K562 (cell line): ENCODE measurements around the gene SBK3. TPM values are rescaled to one million over a fixed set of nuclear protein-coding genes. Genes with fewer than 3 reads are reported as not detected.

ENCODE experiments used
- ATAC-seq: fragments of 200-7000 bp; cut with Tn5 transposase; 3 replicates; pipeline ENCODE4 v1.9.1; 2020; ENCODE audit warnings: moderate library complexity
- BruUV-seq: library from RNA; stranded (reverse); fragments of 400-500 nt; replicated peaks from 2 replicates; lab custom pipeline; 2021; lab: Mats Ljungman, UMichigan
- CTCF ChIA-PET: fragments of 300-600 bp; formaldehyde crosslinking; extraction: SDS; loops from one replicate; lab custom pipeline; 2021; ENCODE audit warnings: low intra/inter-chr PET ratio; lab: Yijun Ruan, JAX
- POLR2A ChIA-PET: fragments of 300-600, 350-650 bp; sonication (Branson Sonifier 250); formaldehyde crosslinking; extraction: SDS; loops from one replicate; lab custom pipeline; 2021; ENCODE audit warnings: antibody characterized with exemption, inconsistent platforms; lab: Yijun Ruan, JAX
- DNase-seq, 4 experiments: peaks; one replicate each; pipeline versions ENCODE4 v3.0.0 to v3.0.0-alpha.2; 2011 to 2018; ENCODE audit warnings: low spot score in 3 of 4, mixed read lengths in 3 of 4; ENCODE audit errors: extremely low read depth in 1 of 4
- FAIRE-seq: peaks from 2 replicates; lab custom pipeline; 2011; peaks lifted over from hg19 to GRCh38; lab: Jason Lieb, UNC
- H2AFZ ChIP-seq: 2 replicates; pipeline ENCODE4 v1.6.0; 2011; ENCODE audit warnings: low read depth, low read length, control low read depth, inconsistent platforms
- H3K27ac ChIP-seq: fragments of 200-600 bp; 3 replicates; pipeline ENCODE4 v1.8.0; 2011; ENCODE audit warnings: low read depth, mild to moderate bottlenecking, control low read depth, inconsistent platforms, low read length, moderate library complexity, mixed read lengths; ENCODE audit errors: extremely low read depth
- H3K27me3 ChIP-seq, 2 experiments: fragments of 300-600 bp in 1 of 2; 2 replicates in 1 of 2; 3 replicates in 1 of 2; pipeline versions ENCODE4 v1.6.0 to v1.8.0; 2011; ENCODE audit warnings: inconsistent platforms in 2 of 2, low read length in 2 of 2, mild to moderate bottlenecking in 1 of 2, mixed read lengths in 1 of 2, moderate library complexity in 1 of 2; ENCODE audit not compliant: control insufficient read depth in 2 of 2, insufficient read depth in 2 of 2
- H3K36me3 ChIP-seq: fragments of 300-600 bp; 3 replicates; pipeline ENCODE4 v1.8.0; 2011; ENCODE audit warnings: mild to moderate bottlenecking, low read length, inconsistent platforms; ENCODE audit not compliant: control insufficient read depth, insufficient read depth
- H3K4me1 ChIP-seq, 2 experiments: fragments of 200-600 bp in 1 of 2; replicated peaks in 1 of 2; 2 replicates in 1 of 2; 3 replicates in 1 of 2; pipeline versions ENCODE4 v1.5.1 to v1.8.0; 2011; ENCODE audit warnings: inconsistent platforms in 2 of 2, low read length in 2 of 2, mild to moderate bottlenecking in 1 of 2, mixed read lengths in 1 of 2, moderate library complexity in 1 of 2; ENCODE audit not compliant: control insufficient read depth in 2 of 2, insufficient read depth in 2 of 2
- H3K4me2 ChIP-seq: 2 replicates; pipeline ENCODE4 v1.6.1; 2011; ENCODE audit warnings: low read length, control low read depth, inconsistent platforms, mixed read lengths; ENCODE audit not compliant: insufficient read depth
- H3K4me3 ChIP-seq: fragments of 200-600 bp; sonication (generic), shearing (Covaris generic); 2 replicates; pipeline ENCODE4 v1.5.1; 2016; ENCODE audit warnings: control low read depth, inconsistent platforms
- H3K79me2 ChIP-seq: fragments of 200-600 bp; 3 replicates; pipeline ENCODE4 v1.8.0; 2011; ENCODE audit warnings: low read length, inconsistent platforms; ENCODE audit not compliant: control insufficient read depth, insufficient read depth
- H3K9ac ChIP-seq, 2 experiments: 2 replicates each; pipeline versions ENCODE4 v1.6.0 to v1.6.1; 2011; ENCODE audit warnings: low read depth in 2 of 2, low read length in 2 of 2, control low read depth in 1 of 2, inconsistent platforms in 1 of 2, mild to moderate bottlenecking in 1 of 2, mixed read lengths in 1 of 2; ENCODE audit not compliant: insufficient read depth in 1 of 2
- H3K9me1 ChIP-seq: one replicate; pipeline ENCODE4 v1.6.0; 2011; ENCODE audit warnings: inconsistent platforms, mild to moderate bottlenecking, low read length, moderate library complexity; ENCODE audit not compliant: control insufficient read depth, insufficient read depth
- H3K9me3 ChIP-seq: replicated peaks from 2 replicates; pipeline ENCODE4 v1.5.1; 2011; ENCODE audit warnings: low read depth, low read length, inconsistent platforms; ENCODE audit not compliant: control insufficient read depth, insufficient read depth
- H4K20me1 ChIP-seq: replicated peaks from 2 replicates; pipeline ENCODE4 v1.6.1; 2011; ENCODE audit warnings: low read length, inconsistent platforms, mixed read lengths; ENCODE audit not compliant: control insufficient read depth, insufficient read depth
- ARHGAP35 ChIP-seq: fragments of 450-650 bp; IDR thresholded peaks from 2 replicates; pipeline ENCODE4 v1.6.1; 2018; ENCODE audit not compliant: partially characterized antibody
- BCOR ChIP-seq: fragments of 450-650 bp; IDR thresholded peaks from 2 replicates; pipeline ENCODE4 v1.6.1; 2016
- DPF2 ChIP-seq: fragments of 450-650 bp; IDR thresholded peaks from 2 replicates; pipeline ENCODE4 v1.6.1; 2016
- ELF4 ChIP-seq: fragments of 450-650 bp; formaldehyde crosslinking; IDR thresholded peaks from 2 replicates; pipeline ENCODE4 v1.4.0; 2022; ENCODE audit warnings: missing genetic modification characterization
- ETV5 ChIP-seq: sonication (generic); formaldehyde crosslinking; IDR thresholded peaks from 2 replicates; pipeline ENCODE4 v1.4.0; 2020; ENCODE audit warnings: low read depth, mild to moderate bottlenecking, missing genetic modification reagents
- RBM25 ChIP-seq: fragments of 200-400 bp; formaldehyde crosslinking; IDR thresholded peaks from 2 replicates; pipeline ENCODE4 v1.6.1; 2018; ENCODE audit warnings: low read length, low read depth, moderate library complexity; ENCODE audit not compliant: severe bottlenecking
- ZBTB40 ChIP-seq, 2 experiments: fragments of 450-650 bp in 1 of 2; sonication (generic) in 1 of 2; formaldehyde crosslinking in 1 of 2; IDR thresholded peaks; 2 replicates each; pipeline versions ENCODE4 v1.7.1 to v1.9.0; 2016 to 2022; ENCODE audit warnings: inconsistent platforms in 1 of 2, mild to moderate bottlenecking in 1 of 2, missing genetic modification reagents in 1 of 2
- ZNF217 ChIP-seq: sonication (generic); formaldehyde crosslinking; IDR thresholded peaks from 2 replicates; pipeline ENCODE4 v1.8.0; 2022; ENCODE audit warnings: mild to moderate bottlenecking, missing genetic modification reagents
- ZNF280A ChIP-seq: fragments of 450-650 bp; IDR thresholded peaks from 2 replicates; pipeline ENCODE4 v1.6.1; 2018; ENCODE audit warnings: mild to moderate bottlenecking, low read depth; ENCODE audit not compliant: partially characterized antibody
- ZNF445 ChIP-seq: fragments of 250-450 bp; sonication (Bioruptor Pico); IDR thresholded peaks from 2 replicates; pipeline ENCODE4 v1.4.0; 2020; ENCODE audit warnings: low read depth, mild to moderate bottlenecking, moderate library complexity
- WGBS: fragments of 100-300 bp; shearing (Covaris generic); methylation state at CpG from one replicate; pipeline ENCODE4 v1.1.6; 2016; ENCODE audit warnings: low coverage, mixed read lengths; ENCODE audit not compliant: insufficient coverage; ENCODE audit errors: missing lambda C conversion rate; 5-methylcytosine and 5-hydroxymethylcytosine counted together
- in situ Hi-C: fragments of 300-500 bp; cut with MboI; formaldehyde crosslinking; loops from 4 replicates; pipeline ENCODE4 v1.15.0; 2018; ENCODE audit warnings: inconsistent platforms, mixed read lengths
- intact Hi-C: fragments of 100-400 bp; cut with micrococcal nuclease; formaldehyde crosslinking; loops from 2 replicates; pipeline ENCODE4 v1.14.2; 2022
- polyA plus RNA-seq, 8 experiments: library from polyadenylated mRNA; depleted of rRNA in 4 of 8; stranded (reverse) in 5 of 8; unstranded in 3 of 8; fragments of >200 nt; fragmentation: Nextera tagmentation in 2 of 8; fragmentation: Illumina TruSeq in 1 of 8; extraction: Ambion mirVana in 2 of 8; extraction: Trizol in 1 of 8; gene quantifications; 2 replicates each; pipeline versions ENCODE4 v1.2.1 to v1.2.3, GENCODE V29; 2011 to 2014; ENCODE audit warnings: inconsistent platforms in 1 of 8, missing spikeins in 1 of 8
- total RNA-seq, 7 experiments: library from RNA; depleted of rRNA in 6 of 7; stranded (reverse); fragments of >200 nt in 6 of 7; fragmentation: Illumina TruSeq in 2 of 7; extraction: Trizol in 2 of 7; gene quantifications; 2 replicates each; pipeline versions ENCODE4 v1.2.1 to v1.2.3, GENCODE V29; 2011 to 2021; ENCODE audit warnings: low replicate concordance in 1 of 7

Gene SBK3
- total and polyA plus RNA-seq, 9 of the 15 experiments (the other 6 are each of a cell fraction or from before 2014, with no cell fraction given), result 0.11 to 0.43 (median 0.13) TPM; not detected in 6

GRCh38 chr19:55579766-55580621, 34.7 kb upstream of the SBK3 start:
- peak; percentile 61 for FAIRE-seq
- WGBS, result 15% methylated on average over 13 of the region's 20 CpGs
- TF ChIP-seq ELF4 (0 out of 2 replicates have a peak, but pooled peaks have one; percentile 11), BCOR (peak; percentile 16; the same call in 1 of the 2 replicates), ZNF445 (CRISPR knock-in tag) (no peak), DPF2 (peak; percentile 28; the same call in 1 of the 2 replicates), ZBTB40 (IDR thresholded peaks at IDR 0.05) (0 out of 2 replicates have a peak, but pooled peaks have one; percentile 16), ZBTB40 (CRISPR knock-in tag; IDR thresholded peaks at IDR 0.05) (no peak), ZNF217 (no peak), RBM25 (no peak), ZNF280A (peak; percentile 26), ETV5 (CRISPR knock-in tag) (no peak), ARHGAP35 (peak; percentile 69)

More at GRCh38 chr19:55579766-55580621, 34.7 kb upstream of the SBK3 start:
- H3K4me2 ChIP-seq, result peak overlapping the region; percentile 83
- H3K27me3 ChIP-seq, result peaks cover 7 to 9% of the 10 kb centered on the region in 2 experiments; a peak in 4 of 5 replicates
- intact Hi-C loops, result no loop called here
- no TSS peak for BruUV-seq
- peak; percentile 43 to 53 (median 50) for DNase-seq
- ATAC-seq, result peak; percentile 60
- in situ Hi-C loops, result no loop called here
- CTCF ChIA-PET, result no interaction called here
- peaks cover 9 to 25% of the 10 kb centered on the region in 2 experiments; a peak in 3 of 5 replicates for H3K4me1 ChIP-seq
- POLR2A ChIA-PET, result interaction anchor here (0.6 kb wide), 1 partner anchor 28 kb away, joined by 3 read pairs; no protein-coding TSS in a partner anchor
- H3K79me2 ChIP-seq, result peaks cover 12% of the 10 kb centered on the region
- H3K4me3 ChIP-seq, result peak overlapping the region; percentile 85
- no peaks in the 10 kb centered on the region for H4K20me1 ChIP-seq
- H2AFZ ChIP-seq, result peak overlapping the region; percentile 87
- no peaks in the 10 kb centered on the region for H3K9me1 ChIP-seq
- peaks cover 12% of the 10 kb centered on the region; the same call in 2 of the 3 replicates for H3K36me3 ChIP-seq
- no peaks in the 10 kb centered on the region for H3K9me3 ChIP-seq
- H3K9ac ChIP-seq, result peak overlapping the region; percentile 77 to 95
- peak overlapping the region; percentile 76 for H3K27ac ChIP-seq
